Naive thymus-derived CD4-positive, alpha-beta T cell (primary cell): ENCODE data around the gene GARIN5B. TPM values are rescaled to one million over a fixed set of nuclear protein-coding genes. Genes with fewer than 3 reads are reported as not detected.

Experiments used
- ATAC-seq: fragments of 150-1000 bp; cut with Tn5 transposase; 2 replicates; pipeline ENCODE4 v1.10.0; 2021; ENCODE audit warnings: mild to moderate bottlenecking, moderate library complexity
- CTCF ChIA-PET: fragments of 350-600 bp; sonication (Branson Sonifier 250); formaldehyde crosslinking; loops from one replicate; lab custom pipeline; 2021; ENCODE audit warnings: antibody characterized with exemption; lab: Charles Lee
- POLR2A ChIA-PET: fragments of 350-600 bp; sonication (Branson Sonifier 250); formaldehyde crosslinking; loops from one replicate; lab custom pipeline; 2021; ENCODE audit warnings: antibody characterized with exemption, inconsistent platforms; lab: Charles Lee
- DNase-seq, 9 donors: peaks; one replicate each; pipeline versions ENCODE4 v3.0.0 to v3.0.0-alpha.2; 2020 to 2022; ENCODE audit warnings: mixed read lengths in 1 of 9
- H3K27ac ChIP-seq: one replicate; pipeline ENCODE4 v1.7.0; 2013; ENCODE audit warnings: mild to moderate bottlenecking, low read depth, low read length, moderate library complexity
- H3K27me3 ChIP-seq, 2 donors: one replicate each; pipeline ENCODE4 v1.7.0; 2013; ENCODE audit warnings: low read length in 2 of 2, mild to moderate bottlenecking in 2 of 2, moderate library complexity in 2 of 2; ENCODE audit not compliant: control insufficient read depth in 2 of 2, insufficient read depth in 2 of 2
- H3K36me3 ChIP-seq, 3 experiments: 1 replicate in 2 of 3; 2 replicates in 1 of 3; pipeline ENCODE4 v1.7.0; 2013; ENCODE audit warnings: low read length in 3 of 3, mild to moderate bottlenecking in 3 of 3, moderate library complexity in 1 of 3; ENCODE audit not compliant: insufficient read depth in 3 of 3, control insufficient read depth in 2 of 3
- H3K4me1 ChIP-seq, 2 donors: one replicate each; pipeline ENCODE4 v1.7.0; 2013; ENCODE audit warnings: low read length in 2 of 2, mild to moderate bottlenecking in 2 of 2, moderate library complexity in 1 of 2; ENCODE audit not compliant: control insufficient read depth in 2 of 2, insufficient read depth in 2 of 2
- H3K4me3 ChIP-seq: 2 replicates; pipeline ENCODE4 v1.7.0; 2013; ENCODE audit warnings: mild to moderate bottlenecking, low read length
- H3K9me3 ChIP-seq, 3 experiments: 1 replicate in 2 of 3; 2 replicates in 1 of 3; pipeline ENCODE4 v1.7.0; 2013; ENCODE audit warnings: low read length in 3 of 3; ENCODE audit not compliant: control insufficient read depth in 2 of 3
- H3K27ac Mint-ChIP-seq, 9 donors: one replicate each; pipeline ENCODE4 v1.8.0; 2020 to 2022; ENCODE audit warnings: mixed read lengths in 9 of 9, mild to moderate bottlenecking in 8 of 9, moderate library complexity in 5 of 9, inconsistent platforms in 2 of 9
- H3K27me3 Mint-ChIP-seq, 5 donors: one replicate each; pipeline ENCODE4 v1.8.0; 2021 to 2022; ENCODE audit warnings: mixed read lengths in 5 of 5, mild to moderate bottlenecking in 1 of 5
- H3K36me3 Mint-ChIP-seq, 5 donors: one replicate each; pipeline ENCODE4 v1.8.0; 2020 to 2022; ENCODE audit warnings: mixed read lengths in 5 of 5, mild to moderate bottlenecking in 3 of 5, inconsistent platforms in 1 of 5
- H3K4me1 Mint-ChIP-seq, 7 donors: one replicate each; pipeline ENCODE4 v1.8.0; 2020 to 2022; ENCODE audit warnings: mixed read lengths in 7 of 7, mild to moderate bottlenecking in 3 of 7, inconsistent platforms in 1 of 7
- H3K4me3 Mint-ChIP-seq, 10 donors: one replicate each; pipeline ENCODE4 v1.8.0; 2020 to 2022; ENCODE audit warnings: mild to moderate bottlenecking in 10 of 10, mixed read lengths in 10 of 10, moderate library complexity in 6 of 10, inconsistent platforms in 2 of 10
- H3K9me3 Mint-ChIP-seq, 11 donors: one replicate each; pipeline ENCODE4 v1.8.0; 2020 to 2022; ENCODE audit warnings: mixed read lengths in 11 of 11, mild to moderate bottlenecking in 4 of 11, inconsistent platforms in 1 of 11, moderate library complexity in 1 of 11
- intact Hi-C, 2 donors: fragments of 100-400 bp; cut with micrococcal nuclease; formaldehyde crosslinking; loops; one replicate each; pipeline ENCODE4 v1.15.1; 2023
- polyA plus RNA-seq, 2 donors: library from polyadenylated mRNA; unstranded; fragments of 300-500 nt; fragmentation: Illumina TruSeq; gene quantifications; one replicate each; pipeline ENCODE4 v1.2.3, GENCODE V29; 2021
- total RNA-seq, 6 experiments: library from RNA in 5 of 6; stranded (reverse) in 5 of 6; gene quantifications; 1 replicate in 5 of 6; 2 replicates in 1 of 6; pipeline ENCODE4 v1.2.3 and lab custom pipeline; 2021 to 2026

GARIN5B gene
- total and polyA plus RNA-seq, 7 experiments from 2014 or later, result not detected

DNA sequence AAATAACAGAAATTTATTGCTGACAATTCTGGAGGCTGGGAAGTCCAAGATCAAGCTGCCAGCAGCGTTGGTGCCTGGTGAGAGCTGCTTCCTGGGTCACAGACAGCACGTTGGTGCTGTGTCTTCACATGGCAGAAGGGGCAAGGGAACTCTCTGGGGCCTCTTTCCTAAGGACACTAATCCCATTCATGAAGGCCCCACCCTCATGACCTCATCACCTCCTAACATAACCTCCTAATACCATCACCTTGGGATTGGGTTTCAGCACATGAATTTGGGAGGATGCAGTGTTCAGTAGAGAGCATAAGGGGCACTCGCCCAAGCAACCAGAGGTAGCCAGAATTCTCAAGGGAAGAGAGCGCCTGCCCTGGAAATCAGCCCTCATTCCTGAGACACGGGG, 53.6 kb downstream of the GARIN5B start:
- Histone ChIP-seq H3K4me1 (no peaks in the 10 kb centered on the region), H3K27me3 (no peaks in the 10 kb centered on the region), H3K9me3 (no peaks in the 10 kb centered on the region), H3K4me3 (no peak overlapping the region), H3K36me3 (no peaks in the 10 kb centered on the region), H3K27ac (no peak overlapping the region)
- Mint-ChIP-seq H3K27me3 (no peaks in the 10 kb centered on the region), H3K27ac (no peak overlapping the region), H3K36me3 (peaks cover 0 to 3% (median 0%) of the 10 kb centered on the region in 5 donors), H3K4me3 (no peak overlapping the region), H3K4me1 (peaks cover 0 to 8% (median 5%) of the 10 kb centered on the region in 7 donors), H3K9me3 (no peaks in the 10 kb centered on the region)
- ChIA-PET CTCF (no interaction called here), POLR2A (no interaction called here)
- intact Hi-C loops, result loop anchor here in 1 of 2 donors (10.0 kb wide), 1 partner anchor 165 kb away; the partner anchor contains the start of gene TNNT1
- ATAC-seq (no peak), DNase-seq (no peak)

DNA sequence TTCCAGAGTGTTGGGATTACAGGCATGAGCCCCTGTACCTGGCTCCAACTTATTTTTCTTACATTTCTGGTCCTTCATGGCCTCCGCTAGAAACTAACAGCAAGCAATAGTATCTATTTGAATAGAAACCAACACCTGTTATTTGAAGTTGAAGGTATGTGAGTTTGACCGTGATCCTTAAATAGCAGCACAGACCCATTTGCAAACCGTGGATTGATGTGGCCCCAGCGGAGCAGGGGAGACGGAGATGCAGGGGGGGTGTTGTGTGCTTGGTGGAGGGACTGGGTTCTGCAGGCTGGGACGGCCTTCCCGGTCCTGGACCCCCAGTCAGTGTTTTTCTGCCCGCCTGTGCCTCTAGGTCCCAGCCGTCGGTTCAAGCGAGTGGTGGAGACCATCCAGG, 54.8 kb downstream of the GARIN5B start:
- no peak overlapping the region for H3K27ac Mint-ChIP-seq
- ATAC-seq (no peak), DNase-seq (no peak)
- no peaks in the 10 kb centered on the region for H3K9me3 Mint-ChIP-seq
- Histone ChIP-seq H3K27ac (no peak overlapping the region), H3K27me3 (no peaks in the 10 kb centered on the region), H3K4me3 (no peak overlapping the region), H3K4me1 (no peaks in the 10 kb centered on the region), H3K36me3 (no peaks in the 10 kb centered on the region), H3K9me3 (no peaks in the 10 kb centered on the region)
- H3K4me1 Mint-ChIP-seq, result peaks cover 0 to 8% (median 5%) of the 10 kb centered on the region in 7 donors
- H3K4me3 Mint-ChIP-seq, result no peak overlapping the region
- ChIA-PET POLR2A (interaction anchor here (0.7 kb wide), 1 partner anchor 49 kb away, joined by 3 read pairs; no protein-coding TSS in a partner anchor), CTCF (no interaction called here)
- peaks cover 0 to 3% (median 0%) of the 10 kb centered on the region in 5 donors for H3K36me3 Mint-ChIP-seq
- intact Hi-C loops, result loop anchor here in 1 of 2 donors (10.0 kb wide), 1 partner anchor 163 kb away; the partner anchor contains the start of gene TNNT1
- no peaks in the 10 kb centered on the region for H3K27me3 Mint-ChIP-seq

DNA sequence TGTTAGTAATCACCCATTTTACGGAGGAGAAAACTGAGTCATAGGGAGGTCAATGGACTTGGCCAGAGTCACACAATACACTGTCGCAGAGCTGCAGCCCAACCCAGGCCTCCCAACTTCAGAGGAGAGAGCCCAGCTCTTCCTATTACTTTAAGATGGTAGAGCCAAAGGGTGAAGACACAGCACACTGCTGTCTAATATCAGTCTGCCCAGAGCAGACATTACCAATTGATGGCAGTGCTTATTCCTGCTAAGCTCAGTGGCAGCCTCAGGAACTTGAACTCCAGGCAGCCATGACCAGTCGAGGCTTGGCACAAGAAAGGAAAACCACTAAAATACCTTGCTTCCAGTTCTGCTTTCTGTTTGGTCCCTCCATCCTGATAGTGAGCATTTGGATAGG, 56.3 kb downstream of the GARIN5B start:
- Histone ChIP-seq H3K36me3 (no peaks in the 10 kb centered on the region), H3K27me3 (no peaks in the 10 kb centered on the region), H3K4me3 (no peak overlapping the region), H3K27ac (no peak overlapping the region), H3K4me1 (peaks cover 0 to 4% of the 10 kb centered on the region in 2 donors), H3K9me3 (no peaks in the 10 kb centered on the region)
- intact Hi-C loops, result loop anchor here in 1 of 2 donors (10.0 kb wide), 1 partner anchor 162 kb away; the partner anchor contains the start of gene TNNT1
- Mint-ChIP-seq H3K27ac (no peak overlapping the region), H3K27me3 (no peaks in the 10 kb centered on the region), H3K4me1 (peaks cover 0 to 13% (median 9%) of the 10 kb centered on the region in 7 donors), H3K4me3 (no peak overlapping the region), H3K9me3 (no peaks in the 10 kb centered on the region), H3K36me3 (peaks cover 0 to 3% (median 0%) of the 10 kb centered on the region in 5 donors)
- ATAC-seq (no peak), DNase-seq (no peak)
- POLR2A ChIA-PET, result interaction anchor here (1.2 to 1.4 kb wide), 2 partner anchors 50 to 102 kb away, joined by 3 read pairs; no protein-coding TSS in a partner anchor
- CTCF ChIA-PET, result no interaction called here

- Histone ChIP-seq H3K27me3 (no peaks in the 10 kb centered on the region), H3K36me3 (no peaks in the 10 kb centered on the region), H3K9me3 (no peaks in the 10 kb centered on the region), H3K4me1 (peaks cover 5 to 10% of the 10 kb centered on the region in 2 donors), H3K27ac (no peak overlapping the region), H3K4me3 (no peak overlapping the region)
- H3K4me1 Mint-ChIP-seq, result peaks cover 0 to 17% (median 11%) of the 10 kb centered on the region in 7 donors
- ChIA-PET POLR2A (interaction anchor here (0.8 to 1.4 kb wide), 3 partner anchors 33 to 103 kb away, joined by 3 to 4 read pairs (median 3); partner anchors contain the start of gene KMT5C), CTCF (interaction anchor here (0.5 kb wide), 1 partner anchor 321 kb away, joined by 3 read pairs; no protein-coding TSS in a partner anchor)
- peak overlapping the region in 2 of 9 donors; percentile 38 to 72 for H3K27ac Mint-ChIP-seq
- intact Hi-C loops, result loop anchor here in 1 of 2 donors (1.0 to 10.0 kb wide), 2 partner anchors 33 to 161 kb away; partner anchors contain the start of genes KMT5C and TNNT1
- H3K27me3 Mint-ChIP-seq, result no peaks in the 10 kb centered on the region
- ATAC-seq (no peak), DNase-seq (no peak)
- no peaks in the 10 kb centered on the region for H3K9me3 Mint-ChIP-seq
- H3K4me3 Mint-ChIP-seq, result no peak overlapping the region
- peaks cover 0 to 3% (median 0%) of the 10 kb centered on the region in 5 donors for H3K36me3 Mint-ChIP-seq
These were observed 57.0 kb downstream of the GARIN5B start for GRCh38 chr19:55305983-55306562.

DNA sequence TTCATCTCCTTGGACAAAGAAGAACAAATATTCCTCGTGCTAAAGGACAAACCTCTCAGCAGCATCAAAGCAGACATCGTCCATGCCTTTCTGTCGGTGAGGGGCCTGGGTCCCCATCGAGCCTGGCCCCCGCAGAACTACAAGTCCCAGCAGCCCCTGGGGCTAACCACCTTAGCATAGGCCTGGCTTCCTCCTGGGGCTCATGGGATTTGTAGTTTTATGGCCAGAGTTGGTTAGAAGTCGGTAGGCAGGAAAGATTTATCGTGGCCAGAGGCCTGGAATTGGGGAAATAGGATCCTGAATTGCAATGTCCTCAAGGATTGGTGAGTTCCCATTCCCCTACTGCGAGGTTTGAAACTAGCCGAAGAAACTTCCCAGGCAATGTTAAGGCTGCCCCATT, 57.6 kb downstream of the GARIN5B start:
- ATAC-seq (peak; percentile 72), DNase-seq (peak; percentile 31 to 72 (median 57))
- ChIA-PET POLR2A (interaction anchor here (1.4 kb wide), 1 partner anchor 103 kb away, joined by 3 read pairs; no protein-coding TSS in a partner anchor), CTCF (no interaction called here)
- Mint-ChIP-seq H3K4me1 (peaks cover 0 to 17% (median 11%) of the 10 kb centered on the region in 7 donors), H3K36me3 (peaks cover 0 to 3% (median 0%) of the 10 kb centered on the region in 5 donors), H3K4me3 (peak overlapping the region in 3 of 10 donors; percentile 50 to 68 (median 51)), H3K9me3 (no peaks in the 10 kb centered on the region), H3K27ac (peak overlapping the region in 7 of 9 donors; percentile 8 to 90 (median 72)), H3K27me3 (no peaks in the 10 kb centered on the region)
- Histone ChIP-seq H3K4me3 (no peak overlapping the region), H3K4me1 (peaks cover 5 to 10% of the 10 kb centered on the region in 2 donors), H3K9me3 (no peaks in the 10 kb centered on the region), H3K27me3 (no peaks in the 10 kb centered on the region), H3K36me3 (no peaks in the 10 kb centered on the region), H3K27ac (no peak overlapping the region)
- intact Hi-C loops, result loop anchor here in 1 of 2 donors (1.0 to 10.0 kb wide), 2 partner anchors 34 to 161 kb away; partner anchors contain the start of genes KMT5C and TNNT1

- Histone ChIP-seq H3K27ac (no peak overlapping the region), H3K9me3 (no peaks in the 10 kb centered on the region), H3K4me3 (no peak overlapping the region), H3K27me3 (no peaks in the 10 kb centered on the region), H3K4me1 (peaks cover 5 to 10% of the 10 kb centered on the region in 2 donors), H3K36me3 (no peaks in the 10 kb centered on the region)
- H3K4me3 Mint-ChIP-seq, result no peak overlapping the region
- H3K36me3 Mint-ChIP-seq, result peaks cover 0 to 3% (median 0%) of the 10 kb centered on the region in 5 donors
- H3K27ac Mint-ChIP-seq, result peak overlapping the region in 3 of 9 donors; percentile 8 to 72 (median 62)
- intact Hi-C loops, result loop anchor here (1.0 to 10.0 kb wide), 4 partner anchors 34 to 423 kb away; partner anchors contain the start of genes KMT5C (in 1 of the 2), TNNT1 (in 1 of the 2) and UBE2S (in 1 of the 2)
- peaks cover 0 to 17% (median 11%) of the 10 kb centered on the region in 7 donors for H3K4me1 Mint-ChIP-seq
- no peaks in the 10 kb centered on the region for H3K27me3 Mint-ChIP-seq
- ATAC-seq (no peak), DNase-seq (no peak)
- ChIA-PET POLR2A (no interaction called here), CTCF (no interaction called here)
- H3K9me3 Mint-ChIP-seq, result no peaks in the 10 kb centered on the region
These were observed 58.1 kb downstream of the GARIN5B start for GRCh38 chr19:55304980-55305379.
